HG02884 (cell line): ENCODE data around the gene ZNF462.
A peak's percentile ranks its signal among the peaks of the same experiment; 100 is the strongest.

ENCODE experiments used
- ATAC-seq: cut with Tn5 transposase; IDR thresholded peaks from one replicate; pipeline ENCODE4 v1.9.1; 2021; ENCODE audit warnings: mild to moderate bottlenecking, moderate library complexity; ENCODE audit not compliant: unreplicated experiment

ZNF462 gene

DNA sequence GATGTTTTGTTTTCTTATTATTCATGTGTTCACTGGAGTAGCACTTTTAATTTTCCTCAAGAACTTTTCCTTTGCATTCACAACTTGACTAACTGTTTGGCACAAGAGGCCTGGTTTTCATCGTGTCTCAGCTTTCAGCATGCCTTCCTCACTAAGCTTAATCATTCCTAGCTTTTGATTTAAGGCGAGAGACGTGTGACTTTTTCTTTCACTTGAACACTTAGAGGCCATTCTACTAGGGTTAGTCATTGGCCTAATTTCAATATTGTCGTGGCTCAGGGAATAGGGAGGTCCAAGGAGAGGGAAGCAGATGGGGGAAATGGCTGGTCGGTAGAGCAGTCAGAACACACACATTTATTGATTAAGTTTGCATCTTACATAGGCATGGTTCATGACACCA, 94.0 kb downstream of the ZNF462 start:
- no peak for ATAC-seq

DNA sequence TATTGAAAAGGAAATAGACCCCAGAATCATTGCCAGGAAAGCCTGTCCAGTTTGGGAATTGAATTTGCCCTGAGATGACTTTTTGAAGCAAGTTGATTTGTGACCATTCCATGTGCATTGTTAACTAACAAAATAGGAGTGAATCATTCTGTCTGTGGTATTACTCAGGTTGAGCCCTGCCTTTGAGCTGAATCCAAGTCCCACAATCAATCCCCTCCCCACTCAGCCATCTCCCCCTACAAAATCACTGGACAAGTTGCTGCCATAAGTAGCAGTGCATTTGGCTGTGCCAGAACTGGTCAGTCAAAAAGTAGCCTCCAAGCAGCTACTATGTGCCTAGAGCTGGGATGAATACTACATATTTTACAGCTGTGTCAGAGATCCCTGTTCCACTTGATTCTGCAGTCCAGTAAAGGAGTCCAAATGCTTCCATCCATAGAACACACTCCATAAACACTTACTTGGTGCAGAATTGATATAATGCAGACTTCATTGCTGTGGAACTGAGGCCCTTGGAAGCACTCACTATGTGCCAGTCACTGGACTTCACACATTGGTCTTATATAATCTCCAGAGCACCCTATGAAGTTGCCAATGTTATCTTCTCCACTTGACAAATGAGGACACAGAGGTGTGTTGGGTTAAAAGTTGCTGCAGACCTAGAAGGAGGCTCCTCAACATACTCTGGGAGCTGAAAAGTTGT, 96.1 kb downstream of the ZNF462 start:
- ATAC-seq, result no peak

DNA sequence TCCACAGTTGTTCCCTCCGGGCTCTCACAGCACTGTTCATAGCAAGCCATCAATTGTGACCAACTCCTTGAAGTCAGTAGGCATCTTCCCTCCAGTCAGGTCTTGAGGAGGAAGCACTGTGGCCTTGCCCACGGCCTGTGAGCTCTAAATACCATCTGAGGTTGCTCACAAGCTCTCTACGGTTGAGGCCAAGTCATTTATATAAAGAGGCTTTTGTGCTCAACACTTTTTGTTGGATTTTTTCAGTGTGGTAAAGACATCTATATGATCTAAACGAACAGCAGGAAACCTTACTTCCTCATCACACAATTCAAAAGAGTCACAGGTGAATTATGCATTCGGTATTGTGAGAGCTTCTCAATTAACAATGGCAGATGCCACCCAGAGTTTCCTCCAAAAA, 97.3 kb downstream of the ZNF462 start:
- ATAC-seq, result no peak

DNA sequence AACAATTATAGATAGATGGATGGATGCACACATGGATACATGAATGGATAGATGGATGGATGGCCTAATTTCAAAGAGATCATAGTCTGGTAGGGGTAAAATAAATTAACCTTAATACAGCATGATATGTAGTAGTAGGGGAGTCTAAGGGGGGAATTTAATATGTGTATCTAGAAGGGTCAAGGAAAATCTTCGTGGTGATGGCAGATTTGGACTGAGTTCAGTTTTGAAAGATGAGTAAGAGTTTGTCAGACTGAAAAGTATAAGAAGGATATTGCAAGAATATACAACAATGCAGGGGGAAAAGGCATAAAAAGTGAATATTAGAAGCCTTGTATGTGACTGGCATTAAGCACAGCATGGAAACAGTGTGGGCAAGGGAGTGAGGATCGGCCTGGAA, 98.7 kb downstream of the ZNF462 start:
- ATAC-seq, result no peak

DNA sequence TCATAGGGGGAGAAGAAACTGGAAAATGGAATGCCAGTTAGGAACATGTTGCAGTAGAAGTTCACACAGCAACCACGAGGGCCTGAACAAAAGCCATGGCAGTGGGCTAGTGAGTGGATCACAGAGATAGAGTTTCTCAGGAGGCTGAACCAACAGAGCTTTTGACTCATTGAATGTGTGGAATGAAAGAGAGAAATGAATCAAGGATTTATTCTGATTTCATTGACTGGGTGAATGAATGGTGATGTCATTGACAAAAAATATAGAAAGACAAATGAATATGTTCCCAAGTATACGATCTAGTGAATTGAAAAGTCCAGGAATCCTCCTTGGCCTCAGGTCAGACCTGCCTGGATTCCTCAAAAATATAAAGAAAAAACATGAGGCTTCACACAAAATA, 99.2 kb downstream of the ZNF462 start:
- no peak for ATAC-seq

DNA sequence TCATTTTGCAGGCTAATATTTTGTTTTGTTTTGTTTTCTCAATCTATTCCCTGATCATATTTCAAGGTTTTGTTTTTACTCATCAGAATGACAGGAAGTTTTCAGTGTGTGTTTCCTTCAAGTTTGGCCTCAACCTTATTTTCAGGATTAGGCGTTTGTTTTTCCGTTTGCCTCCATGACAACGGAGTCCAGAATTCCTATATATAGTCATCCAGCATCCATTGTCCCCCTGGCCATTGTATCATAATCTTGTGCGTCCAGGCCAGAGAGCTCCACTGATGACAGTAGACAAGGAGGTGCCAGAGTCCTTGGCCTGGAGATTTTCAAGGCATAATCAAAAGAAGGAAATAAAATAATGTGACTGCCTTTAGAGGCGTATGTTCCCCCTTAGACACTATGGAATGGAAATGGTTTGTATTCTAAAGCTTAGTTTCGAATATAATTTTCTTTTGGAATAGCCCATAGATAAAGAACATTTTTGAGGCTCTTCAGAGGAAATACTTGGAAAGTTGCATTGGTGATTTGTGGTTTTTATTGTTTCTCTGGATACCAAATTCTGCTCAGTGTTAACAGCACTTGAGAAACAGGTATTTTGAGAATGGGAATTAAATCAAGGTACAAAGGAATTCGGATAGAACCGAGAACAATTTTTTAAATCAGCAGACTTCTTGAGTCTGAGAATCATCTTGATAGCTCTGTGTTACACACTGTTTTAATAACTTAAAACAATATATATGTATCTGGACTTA, 99.8 kb downstream of the ZNF462 start:
- no peak for ATAC-seq

DNA sequence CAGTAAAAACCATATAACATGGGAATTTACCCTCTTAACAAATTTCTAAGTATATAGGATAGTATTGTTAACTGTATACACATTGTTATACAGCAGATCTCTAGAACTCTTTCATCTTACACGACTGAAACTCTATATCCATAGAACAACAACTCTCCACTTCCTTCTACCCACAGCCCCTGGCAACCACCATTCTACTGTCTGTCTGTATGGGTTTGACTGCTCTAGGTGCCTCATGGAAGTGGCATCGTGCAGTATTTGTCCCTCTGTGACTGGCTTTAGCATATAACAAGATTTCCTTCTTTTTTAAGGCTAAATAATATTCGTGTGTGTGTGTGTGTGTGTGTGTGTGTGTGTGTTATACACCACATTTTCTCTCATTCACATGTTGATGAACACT, 100.7 kb downstream of the ZNF462 start:
- no peak for ATAC-seq

DNA sequence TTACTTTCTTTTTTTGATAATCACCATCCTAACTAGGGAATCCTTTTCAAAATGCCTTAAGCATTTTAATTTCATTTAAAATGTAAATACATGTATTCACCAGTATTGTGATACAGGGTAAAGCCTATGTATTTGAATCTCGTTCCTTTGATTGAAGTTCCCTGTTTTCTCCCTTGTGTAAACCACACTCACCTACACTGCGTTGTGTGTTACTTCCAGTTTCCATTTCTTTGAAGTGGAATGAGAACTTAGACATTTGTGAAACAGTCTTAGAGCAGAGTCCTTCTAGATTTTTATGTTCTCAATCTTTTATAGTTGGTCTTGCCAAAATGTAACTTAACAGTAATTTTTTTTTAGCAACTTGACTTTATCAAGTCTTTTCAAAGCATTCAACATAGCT, 101.4 kb downstream of the ZNF462 start:
- no peak for ATAC-seq

DNA sequence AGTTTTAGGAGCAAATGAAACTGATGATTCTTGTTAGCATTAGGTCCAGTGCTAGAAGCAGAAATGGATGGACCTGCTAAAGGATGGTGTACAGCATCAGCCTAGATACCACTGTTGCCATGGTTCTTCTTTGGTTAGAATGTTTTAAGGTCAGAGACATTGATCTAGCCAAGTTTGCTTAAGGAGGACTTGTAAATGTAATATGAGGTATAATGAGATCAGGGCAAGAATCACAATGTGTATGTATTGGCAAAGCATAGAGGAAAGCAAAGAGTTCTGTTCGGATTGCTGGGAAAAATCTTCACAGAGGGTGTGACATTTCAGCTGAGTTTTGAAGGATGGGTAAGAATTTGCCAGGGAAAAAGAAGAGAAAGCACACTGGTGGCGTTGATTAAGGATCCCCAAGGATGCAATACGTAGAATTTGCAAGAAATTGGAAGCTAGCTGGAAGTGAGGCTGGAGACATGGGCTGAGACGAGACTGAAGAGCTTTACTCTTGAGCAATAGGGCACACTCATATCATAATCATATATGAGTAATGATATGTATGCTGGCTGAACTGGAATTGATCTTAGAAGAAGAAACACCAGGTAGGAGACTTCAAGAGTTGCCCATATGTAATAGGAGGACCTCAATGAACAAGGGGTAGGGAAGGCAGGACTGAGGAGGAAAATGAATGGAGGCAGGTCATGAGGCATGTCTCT, 102.0 kb downstream of the ZNF462 start:
- ATAC-seq, result no peak

DNA sequence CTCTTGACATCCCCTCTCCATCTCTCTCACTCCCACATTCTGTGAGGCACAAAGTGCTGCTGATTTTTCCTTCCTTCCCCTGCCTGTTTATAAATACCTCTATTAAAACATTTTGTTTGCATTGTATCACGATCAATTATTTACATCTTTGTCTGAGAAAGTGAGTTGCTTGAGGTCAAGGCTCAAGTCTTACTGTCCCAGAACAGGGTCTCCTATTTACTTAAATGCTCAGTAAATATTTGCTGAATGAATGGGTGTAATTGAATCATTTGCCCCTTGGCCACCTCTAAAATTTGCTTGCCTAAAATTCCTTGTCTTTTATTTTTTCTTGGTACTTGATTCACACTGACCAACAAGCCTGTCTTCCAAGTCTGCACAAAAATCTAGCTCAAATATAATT, 103.5 kb downstream of the ZNF462 start:
- ATAC-seq, result no peak

DNA sequence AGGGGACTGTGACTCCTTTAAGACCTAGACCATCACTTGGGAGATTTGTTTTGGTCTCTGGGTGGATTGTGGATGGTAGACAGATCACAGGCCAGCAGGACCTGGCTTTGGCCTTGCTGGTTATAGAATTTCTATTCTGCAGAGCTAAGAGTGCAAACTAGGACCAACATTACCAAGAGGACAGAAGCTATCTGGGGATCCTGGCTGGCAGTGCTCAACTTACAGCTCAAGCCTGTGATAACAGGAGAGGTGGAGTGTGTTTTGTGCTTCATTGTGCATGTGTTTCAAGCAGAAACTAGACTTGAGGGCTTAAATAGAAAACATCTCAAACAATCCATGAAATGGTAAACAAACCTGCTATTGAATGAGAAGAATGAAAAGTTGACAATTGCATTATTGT, 106.7 kb downstream of the ZNF462 start:
- no peak for ATAC-seq

DNA sequence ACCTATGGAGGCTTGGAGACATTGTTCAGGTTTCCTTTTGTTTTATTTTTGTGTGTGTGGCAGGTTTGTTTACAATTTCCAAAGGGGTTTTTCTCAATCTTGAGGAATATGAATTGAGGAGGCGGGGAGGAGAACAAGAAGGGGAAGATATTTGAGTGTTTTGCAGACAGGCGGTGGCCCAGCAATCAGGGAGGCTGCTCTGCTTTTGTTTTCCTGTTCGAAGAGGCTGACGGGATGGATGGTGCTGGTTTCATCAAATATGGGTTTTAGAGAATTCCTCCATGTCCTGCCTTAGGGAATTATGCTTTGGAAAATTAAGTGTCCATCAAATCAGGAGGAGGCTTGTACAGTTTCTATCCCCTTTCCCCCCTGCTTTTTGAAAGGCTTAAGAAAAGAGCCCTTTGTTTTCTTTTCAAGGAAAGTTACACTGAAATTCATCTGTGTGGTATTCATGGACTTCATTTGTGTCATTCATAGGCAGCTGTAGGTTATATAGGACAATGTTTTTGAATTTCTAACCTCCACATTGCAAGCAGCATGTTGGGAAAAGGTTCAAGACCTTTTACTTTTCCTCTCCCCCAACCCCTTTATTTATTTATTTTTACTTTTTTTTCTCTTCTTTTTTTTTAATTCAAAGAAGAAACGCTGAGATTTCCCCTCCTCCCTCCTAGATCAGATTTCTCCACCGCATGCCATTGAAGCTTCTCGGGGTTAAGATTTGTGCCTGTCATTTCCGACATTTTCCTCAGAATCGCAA, 107.4 kb downstream of the ZNF462 start:
- no peak for ATAC-seq

DNA sequence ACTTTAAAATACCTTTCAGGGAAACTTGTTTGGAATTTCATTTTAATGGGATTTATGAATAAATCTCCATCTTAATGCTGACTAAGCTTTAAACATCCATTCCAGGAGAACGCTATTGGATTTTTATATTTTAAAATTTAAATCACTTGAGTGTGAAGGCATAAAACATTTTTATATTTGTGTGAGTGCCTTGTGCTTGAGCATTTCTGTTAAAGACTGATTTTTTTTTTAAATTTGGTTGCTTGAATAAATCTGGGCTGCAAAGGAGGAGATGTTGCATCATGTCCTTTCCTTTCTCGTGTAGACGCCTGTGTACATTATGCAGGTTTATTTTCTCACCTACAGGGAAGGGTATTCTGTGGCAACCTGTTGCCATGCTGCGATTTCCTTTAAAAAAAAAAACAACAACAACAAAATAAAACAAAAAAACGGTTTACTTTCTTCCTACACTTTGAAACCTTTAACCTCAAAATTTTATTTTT, 108.1 kb downstream of the ZNF462 start:
- ATAC-seq, result no peak

DNA sequence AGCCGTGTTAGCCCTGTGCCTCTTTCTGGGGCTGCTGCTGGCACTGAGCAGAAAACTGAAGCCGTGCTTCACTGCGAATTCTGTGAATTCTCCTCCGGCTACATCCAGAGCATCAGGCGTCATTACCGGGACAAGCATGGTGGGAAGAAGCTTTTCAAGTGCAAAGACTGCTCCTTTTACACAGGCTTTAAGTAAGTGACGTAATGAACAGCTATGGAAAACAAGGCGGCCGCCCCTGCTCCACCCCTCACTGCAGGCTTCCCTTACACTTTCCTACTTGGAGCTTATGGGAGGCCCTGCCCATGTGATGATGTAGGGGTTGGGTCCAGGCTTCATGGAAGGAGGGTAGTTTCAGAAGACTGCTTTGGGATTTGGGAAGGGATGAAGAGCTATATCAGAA, 109.1 kb downstream of the ZNF462 start:
- ATAC-seq, result no peak

DNA sequence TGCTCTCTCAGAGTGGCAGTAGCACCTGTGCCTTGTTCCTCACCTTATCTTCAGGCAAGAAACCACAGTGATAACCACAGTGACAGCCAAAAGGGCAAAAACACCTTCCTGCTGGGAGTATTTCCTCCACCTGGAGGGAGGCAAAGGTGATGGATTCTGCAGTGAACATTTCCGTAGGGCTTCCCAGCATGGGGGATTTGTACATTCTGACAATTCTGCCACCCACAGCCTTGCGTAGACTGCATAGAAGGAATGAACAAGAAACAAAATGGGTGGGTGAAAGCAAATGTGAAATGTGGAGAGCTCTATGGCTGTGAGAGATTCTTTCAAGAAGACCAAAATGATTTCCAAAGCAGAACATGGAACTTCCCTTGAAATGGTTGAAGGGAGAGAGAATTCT, 111.4 kb downstream of the ZNF462 start:
- ATAC-seq, result no peak

DNA sequence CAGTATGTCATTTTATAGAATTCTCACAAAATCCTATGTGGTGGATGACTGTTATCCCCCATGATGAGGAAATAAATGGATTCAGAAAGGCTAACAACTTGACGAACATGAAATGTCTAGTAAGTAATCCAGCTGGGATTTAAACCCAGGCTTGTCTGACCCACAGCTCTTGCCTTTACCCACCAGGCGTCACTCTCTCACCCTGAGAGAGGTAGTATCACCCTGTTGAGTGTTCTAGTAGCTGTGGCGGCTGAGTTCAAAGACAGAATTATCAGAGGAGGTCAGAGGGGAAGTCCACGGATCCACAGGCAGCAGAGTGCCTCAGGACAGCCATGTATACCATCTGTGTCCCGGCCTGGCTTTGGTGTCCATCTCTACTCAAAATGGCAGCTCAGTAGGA, 113.8 kb downstream of the ZNF462 start:
- no peak for ATAC-seq

DNA sequence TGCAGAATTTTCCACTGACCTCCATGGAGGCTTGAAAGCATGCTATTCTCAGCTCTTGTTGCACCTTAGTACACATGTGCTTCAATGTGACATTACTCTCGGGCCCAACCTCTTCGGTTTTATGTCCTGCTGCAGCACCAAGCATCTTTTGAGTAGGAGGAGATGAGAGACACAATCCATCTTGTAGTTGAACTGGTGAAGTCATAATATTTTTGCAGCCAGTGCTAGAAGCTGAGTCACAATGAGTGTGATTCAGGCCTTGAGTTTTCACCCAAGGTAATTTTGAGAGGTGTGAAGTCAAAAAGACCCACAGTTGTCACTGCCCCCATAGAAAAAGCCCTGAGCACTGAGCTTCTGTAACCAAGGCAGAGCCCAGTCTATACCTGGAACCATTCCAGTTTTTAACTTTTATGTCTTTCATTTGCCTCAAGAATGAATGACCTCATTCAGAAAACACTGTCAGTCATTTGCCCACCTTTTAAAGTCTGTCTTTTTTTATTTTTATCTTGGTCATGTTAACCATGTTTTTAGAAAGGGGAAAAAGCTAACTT, 117.7 kb downstream of the ZNF462 start:
- ATAC-seq, result no peak

DNA sequence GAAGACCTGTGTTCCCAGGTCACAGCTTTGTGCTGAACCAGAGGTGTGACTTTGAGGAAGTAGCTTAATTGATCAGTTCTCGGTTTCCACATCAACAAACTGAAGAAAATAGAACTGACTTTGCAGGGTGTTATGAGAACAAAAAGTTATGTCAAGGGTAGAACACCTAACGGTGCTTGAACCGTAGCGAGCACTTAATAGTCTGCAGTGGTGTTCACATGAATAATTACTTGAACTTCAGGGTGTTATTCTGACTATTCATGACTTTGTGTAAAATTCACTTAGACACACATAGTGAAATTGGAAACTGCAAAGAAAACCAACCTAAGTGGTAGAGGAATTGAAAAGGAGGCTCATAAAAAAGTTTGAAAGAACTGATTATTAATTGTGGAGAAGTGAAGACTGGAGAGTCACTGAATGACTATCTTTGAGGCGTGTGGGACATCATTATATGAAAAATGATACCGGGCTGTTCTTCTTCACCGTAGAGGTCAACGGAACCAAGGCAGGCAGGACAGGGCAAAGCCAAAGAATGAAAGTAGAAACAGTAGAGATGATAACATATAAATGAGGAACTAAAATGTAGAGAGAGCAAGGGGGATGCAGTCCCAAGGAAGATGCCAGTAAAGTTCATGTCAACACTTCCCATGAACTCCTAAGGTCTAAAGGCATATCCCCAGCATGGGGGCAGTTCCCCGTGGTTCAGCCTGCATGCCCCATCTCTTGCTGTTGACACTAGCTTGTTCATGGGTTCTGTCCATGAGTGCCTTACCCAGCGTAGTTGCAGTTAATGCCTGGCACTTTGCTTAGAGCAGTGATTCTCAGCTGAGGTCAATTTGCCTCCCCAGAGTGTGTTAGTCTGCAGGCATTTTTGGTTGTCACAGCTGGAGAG, 118.7 kb downstream of the ZNF462 start:
- peak; percentile 61 for ATAC-seq

DNA sequence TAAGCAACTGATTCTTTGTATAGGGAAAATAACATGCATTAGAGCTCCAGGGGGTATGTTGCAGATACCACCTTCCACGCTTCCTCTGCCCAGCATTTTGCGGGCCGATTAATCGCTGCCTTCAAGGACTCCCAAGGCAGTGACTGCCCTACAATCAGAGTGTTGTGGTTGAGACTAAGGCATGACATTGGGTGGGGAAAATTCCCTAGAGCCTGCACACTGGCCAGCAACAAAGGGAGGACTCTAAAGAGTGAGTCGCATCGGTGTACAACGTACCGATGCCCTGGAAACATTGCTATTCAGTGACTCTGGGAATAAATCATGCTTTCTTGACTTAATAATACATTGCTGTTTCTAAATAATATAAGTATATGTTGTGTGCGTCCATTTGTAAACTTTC, 119.7 kb downstream of the ZNF462 start:
- ATAC-seq, result no peak

DNA sequence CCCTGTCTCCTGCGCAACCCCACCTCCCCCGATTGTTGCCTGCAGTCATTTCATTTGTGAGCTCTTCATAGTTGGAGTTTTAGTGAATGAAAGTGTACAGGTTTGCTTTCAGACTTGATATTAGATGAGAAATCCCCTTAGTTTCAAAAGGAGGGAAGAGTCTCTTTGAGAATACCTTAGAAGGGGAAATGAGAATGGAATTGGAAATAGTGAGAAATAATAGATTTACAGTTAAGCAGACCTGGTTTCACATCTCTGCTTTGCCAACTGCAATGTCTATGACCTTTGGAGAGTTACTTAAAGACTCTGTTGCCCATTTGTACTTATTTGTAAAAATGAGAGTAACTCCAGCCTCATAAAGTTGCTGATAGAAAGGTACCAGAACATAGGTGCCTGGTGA, 120.4 kb downstream of the ZNF462 start:
- no peak for ATAC-seq
